HEK293 (cell line): ENCODE data around the gene OBSCN.

Experiments
- CTCF ChIA-PET: fragments of 350-600 bp; formaldehyde crosslinking; extraction: SDS; loops from one replicate; lab custom pipeline; 2021; ENCODE audit warnings: antibody characterized with exemption; lab: Yijun Ruan, JAX
- POLR2A ChIA-PET: fragments of 300-600 bp; formaldehyde crosslinking; extraction: SDS; loops from one replicate; lab custom pipeline; 2020; ENCODE audit warnings: antibody characterized with exemption, inconsistent platforms; lab: Yijun Ruan, JAX
- H3K27ac ChIP-seq: fragments of 200-500 bp; sonication (Bioruptor generic); 2 replicates; pipeline ENCODE4 v1.5.1; 2014; ENCODE audit warnings: low read depth, low read length, control low read depth, inconsistent platforms; ENCODE audit errors: extremely low read depth
- H3K36me3 ChIP-seq, 2 experiments: fragments of 200-500 bp in 1 of 2; sonication (Bioruptor generic) in 1 of 2; 1 replicate in 1 of 2; 2 replicates in 1 of 2; pipeline ENCODE4 v1.5.1; 2014 to 2017; ENCODE audit warnings: inconsistent platforms in 2 of 2, low read length in 2 of 2; ENCODE audit not compliant: control insufficient read depth in 2 of 2, insufficient read depth in 1 of 2
- H3K4me1 ChIP-seq: fragments of 200-500 bp; sonication (Bioruptor generic); 2 replicates; pipeline ENCODE4 v1.5.1; 2014; ENCODE audit warnings: mild to moderate bottlenecking, low read length, inconsistent platforms; ENCODE audit not compliant: control insufficient read depth, insufficient read depth
- H3K4me3 ChIP-seq: 2 replicates; pipeline ENCODE4 v1.5.1; 2011; ENCODE audit warnings: low read depth, mild to moderate bottlenecking, control low read depth, low read length, moderate library complexity
- H3K9me3 ChIP-seq: fragments of 200-500 bp; sonication (Bioruptor generic); 2 replicates; pipeline ENCODE4 v1.5.1; 2014; ENCODE audit warnings: low read depth, low read length, inconsistent platforms; ENCODE audit not compliant: control insufficient read depth, insufficient read depth
- ELK4 ChIP-seq: IDR thresholded peaks from 2 replicates; pipeline ENCODE4 v1.6.1; 2011; ENCODE audit warnings: mild to moderate bottlenecking, low read depth, low read length, borderline replicate concordance
- MYNN ChIP-seq: fragments of 450-650 bp; formaldehyde crosslinking; IDR thresholded peaks from 2 replicates; pipeline ENCODE4 v1.5.1; 2016; ENCODE audit warnings: missing biosample characterization, missing genetic modification characterization, borderline replicate concordance
- PRDM1 ChIP-seq: fragments of 450-650 bp; formaldehyde crosslinking; IDR thresholded peaks from 2 replicates; pipeline ENCODE4; 2016; ENCODE audit warnings: missing biosample characterization, missing genetic modification characterization
- PRDM10 ChIP-seq: fragments of 450-650 bp; formaldehyde crosslinking; IDR thresholded peaks from 2 replicates; pipeline ENCODE4 v1.5.1; 2016; ENCODE audit warnings: missing biosample characterization, missing genetic modification characterization
- ZBTB21 ChIP-seq: fragments of 450-650 bp; formaldehyde crosslinking; IDR thresholded peaks from 2 replicates; pipeline ENCODE4 v1.5.1; 2017; ENCODE audit warnings: missing biosample characterization, missing genetic modification characterization
- ZBTB44 ChIP-seq: fragments of 450-650 bp; IDR thresholded peaks from 2 replicates; pipeline ENCODE4 v1.5.1; 2018; ENCODE audit warnings: missing biosample characterization, mild to moderate bottlenecking, missing genetic modification characterization
- ZBTB48 ChIP-seq: fragments of 450-650 bp; formaldehyde crosslinking; IDR thresholded peaks from 2 replicates; pipeline ENCODE4 v1.5.1; 2016; ENCODE audit warnings: missing biosample characterization, missing genetic modification characterization
- ZBTB7A ChIP-seq: fragments of 450-650 bp; formaldehyde crosslinking; IDR thresholded peaks from 2 replicates; pipeline ENCODE4 v1.5.1; 2016; ENCODE audit warnings: low read depth, missing biosample characterization, missing genetic modification characterization
- ZEB2 ChIP-seq: fragments of 450-650 bp; formaldehyde crosslinking; IDR thresholded peaks from 2 replicates; pipeline ENCODE4 v1.5.1; 2016; ENCODE audit warnings: missing biosample characterization, missing genetic modification characterization
- ZNF248 ChIP-seq: fragments of 450-650 bp; formaldehyde crosslinking; IDR thresholded peaks from 2 replicates; pipeline ENCODE4 v1.5.1; 2017; ENCODE audit warnings: missing biosample characterization, missing genetic modification characterization
- ZNF366 ChIP-seq: fragments of 450-650 bp; formaldehyde crosslinking; conservative IDR thresholded peaks from 2 replicates; pipeline ENCODE4 v1.5.1; 2016; ENCODE audit warnings: missing biosample characterization, missing genetic modification characterization
- ZNF501 ChIP-seq: fragments of 450-650 bp; formaldehyde crosslinking; IDR thresholded peaks from 2 replicates; pipeline ENCODE4 v1.5.1; 2016; ENCODE audit warnings: missing biosample characterization, missing genetic modification characterization
- ZNF560 ChIP-seq: fragments of 450-650 bp; formaldehyde crosslinking; IDR thresholded peaks from 2 replicates; pipeline ENCODE4 v1.5.1; 2017; ENCODE audit warnings: missing biosample characterization, missing genetic modification characterization, borderline replicate concordance
- ZNF561 ChIP-seq: fragments of 450-650 bp; IDR thresholded peaks from 2 replicates; pipeline ENCODE4 v1.5.1; 2018; ENCODE audit warnings: missing biosample characterization, missing genetic modification characterization, borderline replicate concordance
- ZNF585B ChIP-seq: fragments of 450-650 bp; formaldehyde crosslinking; IDR thresholded peaks from 2 replicates; pipeline ENCODE4 v1.5.1; 2016; ENCODE audit warnings: missing biosample characterization, missing genetic modification characterization
- ZNF596 ChIP-seq: fragments of 450-650 bp; IDR thresholded peaks from 2 replicates; pipeline ENCODE4 v1.5.0; 2018; ENCODE audit warnings: missing biosample characterization, mild to moderate bottlenecking, missing genetic modification characterization, moderate library complexity
- ZNF621 ChIP-seq: fragments of 450-650 bp; formaldehyde crosslinking; IDR thresholded peaks from 2 replicates; pipeline ENCODE4 v1.5.1; 2017; ENCODE audit warnings: missing biosample characterization, missing genetic modification characterization
- ZNF654 ChIP-seq: fragments of 450-650 bp; formaldehyde crosslinking; IDR thresholded peaks from 2 replicates; pipeline ENCODE4 v1.5.1; 2016; ENCODE audit warnings: low read depth, missing biosample characterization, missing genetic modification characterization
- ZNF776 ChIP-seq: fragments of 450-650 bp; formaldehyde crosslinking; IDR thresholded peaks from 2 replicates; pipeline ENCODE4 v1.5.0; 2017; ENCODE audit warnings: missing biosample characterization, missing genetic modification characterization, borderline replicate concordance
- ZSCAN16 ChIP-seq: fragments of 450-650 bp; formaldehyde crosslinking; IDR thresholded peaks from 2 replicates; pipeline ENCODE4 v1.5.1; 2016; ENCODE audit warnings: missing biosample characterization, missing genetic modification characterization

OBSCN gene

GRCh38 chr1:228424685-228425660 lies 217.1 kb downstream of the OBSCN start:
- CTCF ChIA-PET = interaction anchor here (1.2 to 2.2 kb wide), 2 partner anchors 9 to 27 kb away, joined by 3 to 7 read pairs; no protein-coding TSS in a partner anchor
- POLR2A ChIA-PET = interaction anchor here (0.7 to 0.9 kb wide), 4 partner anchors 13 to 32 kb away, joined by 3 read pairs; partner anchors contain the start of gene TRIM11
- Histone ChIP-seq H3K27ac (no peak overlapping the region), H3K9me3 (no peaks in the 10 kb centered on the region), H3K36me3 (no peaks in the 10 kb centered on the region), H3K4me3 (no peak overlapping the region), H3K4me1 (peaks cover 6% of the 10 kb centered on the region; the same call in 1 of the 2 replicates)
- TF ChIP-seq ZNF654 (no peak), PRDM10 (no peak), ZSCAN16 (no peak), MYNN (tag by site-specific recombination) (no peak), ZNF248 (tag by site-specific recombination) (no peak), ZNF560 (tag by site-specific recombination) (no peak), ZBTB21 (no peak), ZNF585B (tag by site-specific recombination) (no peak), ZBTB48 (no peak), ZBTB7A (tag by site-specific recombination) (no peak), ZNF561 (no peak)

- ChIA-PET POLR2A (no interaction called here), CTCF (interaction anchor here (0.6 to 0.7 kb wide), 2 partner anchors 33 to 668 kb away, joined by 3 to 6 read pairs; no protein-coding TSS in a partner anchor)
- peak; percentile 48; the same call in 1 of the 2 replicates for TF ChIP-seq PRDM1
- no peak for TF ChIP-seq ZNF621
- TF ChIP-seq ZEB2 = no peak
- peak; percentile 23; the same call in 1 of the 2 replicates for TF ChIP-seq PRDM10
- TF ChIP-seq ZNF776 (tag by site-specific recombination) = no peak
- TF ChIP-seq ZNF501 = no peak
- peak; percentile 74 for TF ChIP-seq ZNF366 (tag by site-specific recombination)
- TF ChIP-seq ELK4 = no peak
- no peak for TF ChIP-seq ZNF596 (tag by site-specific recombination)
- TF ChIP-seq ZBTB44 = no peak
These were observed 218.8 kb downstream of the OBSCN start for GRCh38 chr1:228426518-228427175.

More at GRCh38 chr1:228426518-228427175, 218.8 kb downstream of the OBSCN start:
- Histone ChIP-seq H3K27ac (no peak overlapping the region), H3K36me3 (no peaks in the 10 kb centered on the region), H3K4me1 (peaks cover 6% of the 10 kb centered on the region; the same call in 1 of the 2 replicates), H3K4me3 (no peak overlapping the region), H3K9me3 (no peaks in the 10 kb centered on the region)
